HG03064 (cell line): ENCODE measurements around the gene IER2.
"Not testable (repeated sequence)": the region's sequence is repeated elsewhere in the genome, so short reads cannot be mapped to it uniquely, and the experiment has no call there.

ENCODE experiments used
- ATAC-seq: cut with Tn5 transposase; IDR thresholded peaks from one replicate; pipeline ENCODE4 v1.9.1; 2021; ENCODE audit warnings: low read depth; ENCODE audit not compliant: unreplicated experiment

Gene IER2

DNA sequence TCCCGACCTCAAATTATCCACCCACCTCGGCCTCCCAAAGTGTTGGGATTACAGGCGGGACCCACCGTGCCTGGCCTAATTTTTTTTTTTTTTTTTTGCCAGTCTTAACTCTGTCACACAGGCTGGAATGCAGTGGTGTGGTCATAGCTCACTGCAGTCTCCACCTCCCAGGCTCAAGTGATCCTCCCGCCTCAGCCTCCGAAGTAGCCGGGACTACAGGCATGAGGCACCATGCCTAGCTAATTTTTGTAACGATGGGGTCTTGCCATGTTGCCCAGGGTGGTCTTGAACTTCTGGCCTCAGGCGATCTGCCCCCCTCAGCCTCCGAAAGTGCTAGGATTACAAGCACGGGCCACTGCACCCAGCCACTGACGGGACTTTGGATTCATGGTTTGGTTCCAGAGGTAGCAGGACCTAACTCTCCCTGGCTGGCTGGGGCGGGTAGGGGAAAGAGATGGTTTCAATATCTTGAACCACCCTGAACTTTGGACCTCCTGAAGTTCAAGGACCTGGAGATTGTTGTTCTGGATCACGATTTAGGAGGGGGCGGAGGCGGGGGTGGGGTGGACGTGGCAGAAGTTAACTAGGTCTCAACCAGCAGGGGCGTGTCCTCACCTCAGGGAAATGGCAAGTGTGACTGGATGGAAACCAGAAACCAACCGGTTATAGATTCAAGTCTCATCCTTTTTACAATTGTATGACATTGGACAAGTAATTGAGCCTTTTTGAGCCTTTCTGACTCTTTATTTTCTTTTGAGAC lies 40.8 kb downstream of the IER2 start:
- ATAC-seq: no peak

DNA sequence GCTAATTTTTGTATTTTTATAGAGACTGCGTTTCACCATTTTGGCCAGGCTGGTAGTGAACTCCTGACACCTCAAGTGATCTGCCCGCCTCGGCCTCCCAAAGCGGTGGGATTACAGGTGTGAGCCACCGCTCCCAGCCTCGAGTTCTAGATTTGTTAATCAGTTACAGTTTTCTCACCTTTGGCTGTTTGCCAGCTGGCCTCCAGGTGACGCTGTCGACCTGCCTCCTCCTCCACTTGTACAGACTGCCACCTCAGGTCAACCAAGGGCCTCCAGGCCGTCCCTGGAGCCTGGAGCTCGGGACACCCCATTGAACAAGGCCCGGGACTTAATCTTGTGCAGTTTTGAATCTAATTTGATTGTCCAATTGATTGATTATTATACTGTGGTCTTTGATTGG lies 45.5 kb downstream of the IER2 start:
- ATAC-seq: no peak

DNA sequence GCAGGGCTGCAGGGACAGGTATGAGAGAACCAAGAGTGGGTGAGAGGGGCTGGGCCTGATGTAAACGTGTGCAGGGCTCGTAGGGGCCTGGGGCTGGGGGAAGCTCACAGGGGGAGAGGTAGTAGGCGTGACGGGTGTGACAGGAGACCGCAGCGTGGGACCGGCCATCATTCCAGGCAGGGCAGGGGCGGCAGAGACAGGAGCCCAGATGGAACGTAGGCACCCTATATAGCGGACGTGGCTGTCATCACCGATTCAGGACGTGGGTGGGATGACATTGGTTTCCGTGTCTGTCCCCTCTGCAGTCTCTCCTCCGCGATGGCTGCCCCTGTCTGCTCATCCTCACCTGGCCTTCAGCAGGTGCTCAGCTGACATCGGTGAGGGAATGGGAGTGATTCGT lies 48.4 kb downstream of the IER2 start:
- ATAC-seq: no peak

DNA sequence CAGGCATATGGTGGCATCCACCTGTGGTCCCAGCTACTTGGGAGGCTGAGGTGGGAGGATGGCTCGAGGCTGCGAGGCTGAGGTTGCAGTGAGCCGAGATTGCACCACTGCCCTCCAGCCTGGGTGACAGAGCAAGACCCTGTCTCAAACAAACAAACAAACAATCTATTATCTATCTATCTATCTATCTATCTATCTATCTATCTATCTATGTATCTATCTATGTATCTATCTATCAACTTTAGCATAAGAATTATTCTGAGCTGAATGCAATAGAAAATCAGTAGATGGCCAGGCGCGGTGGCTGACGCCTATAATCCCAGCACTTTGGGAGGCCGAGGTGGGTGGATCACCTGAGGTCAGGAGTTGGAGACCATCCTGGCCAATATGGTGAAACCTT lies 51.9 kb downstream of the IER2 start:
- ATAC-seq: not testable (repeated sequence)
